Karpas-422 (cell line): Measurements from ENCODE around the gene LMO4. TPM values are rescaled to one million over a fixed set of nuclear protein-coding genes. Genes with fewer than 3 reads are reported as not detected.

Experiments used
- DNase-seq: peaks from one replicate; pipeline ENCODE4 v3.0.0-alpha.2; 2015
- H2AFZ ChIP-seq: fragments of 200-600 bp; sonication (generic); 2 replicates; pipeline ENCODE4 v1.6.1; 2014; ENCODE audit warnings: antibody characterized with exemption, low read length, mixed read lengths
- H3K27ac ChIP-seq: fragments of 200-600 bp; sonication (generic); 2 replicates; pipeline ENCODE4 v1.5.1; 2014; ENCODE audit warnings: mild to moderate bottlenecking, low read length, moderate library complexity
- H3K27me3 ChIP-seq: fragments of 200-600 bp; sonication (generic); 2 replicates; pipeline ENCODE4 v1.6.1; 2014; ENCODE audit warnings: low read length, mixed read lengths
- H3K36me3 ChIP-seq: fragments of 200-600 bp; sonication (generic); 2 replicates; pipeline ENCODE4 v1.6.1; 2014; ENCODE audit warnings: low read length, mixed read lengths; ENCODE audit not compliant: insufficient read depth
- H3K4me1 ChIP-seq: fragments of 200-600 bp; sonication (generic); 2 replicates; pipeline ENCODE4 v1.6.1; 2014; ENCODE audit warnings: mild to moderate bottlenecking, low read length, mixed read lengths
- H3K4me2 ChIP-seq: fragments of 200-600 bp; sonication (generic); 2 replicates; pipeline ENCODE4 v1.6.1; 2014; ENCODE audit warnings: low read length, low read depth, mild to moderate bottlenecking; ENCODE audit not compliant: poor library complexity, severe bottlenecking
- H3K4me3 ChIP-seq: fragments of 200-600 bp; sonication (generic); 2 replicates; pipeline ENCODE4 v1.5.1; 2014; ENCODE audit warnings: mild to moderate bottlenecking, antibody characterized with exemption, low read length, mixed read lengths
- H3K79me2 ChIP-seq: fragments of 200-600 bp; sonication (generic); 2 replicates; pipeline ENCODE4 v1.6.1; 2014; ENCODE audit warnings: mild to moderate bottlenecking, low read length, mixed read lengths
- H3K9ac ChIP-seq: fragments of 200-600 bp; sonication (generic); 2 replicates; pipeline ENCODE4 v1.6.0; 2014; ENCODE audit warnings: low read length
- H3K9me2 ChIP-seq: fragments of 200-600 bp; sonication (generic), shearing (Covaris generic); replicated peaks from 2 replicates; pipeline ENCODE4 v1.6.0; 2014; ENCODE audit warnings: mild to moderate bottlenecking, low read length, moderate library complexity; ENCODE audit not compliant: insufficient read depth
- H3K9me3 ChIP-seq: fragments of 300-700, 200-600 bp; sonication (generic); 2 replicates; pipeline ENCODE4 v1.6.1; 2014; ENCODE audit warnings: low read length, mixed read lengths
- H4K20me1 ChIP-seq: fragments of 200-600 bp; sonication (generic); 2 replicates; pipeline ENCODE4 v1.6.1; 2014; ENCODE audit warnings: mild to moderate bottlenecking, antibody characterized with exemption, low read length, low read depth; ENCODE audit not compliant: insufficient read depth
- total RNA-seq: library from RNA; depleted of rRNA; stranded (reverse); fragments of >200 nt; shearing (Covaris generic); gene quantifications from 2 replicates; pipeline ENCODE4 v1.2.3, GENCODE V29; 2014; ENCODE audit warnings: low replicate concordance; rRNA removed

Gene LMO4, protein sequence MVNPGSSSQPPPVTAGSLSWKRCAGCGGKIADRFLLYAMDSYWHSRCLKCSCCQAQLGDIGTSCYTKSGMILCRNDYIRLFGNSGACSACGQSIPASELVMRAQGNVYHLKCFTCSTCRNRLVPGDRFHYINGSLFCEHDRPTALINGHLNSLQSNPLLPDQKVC
- 26.4 and 45.8 TPM in 2 replicates for total RNA-seq

DNA sequence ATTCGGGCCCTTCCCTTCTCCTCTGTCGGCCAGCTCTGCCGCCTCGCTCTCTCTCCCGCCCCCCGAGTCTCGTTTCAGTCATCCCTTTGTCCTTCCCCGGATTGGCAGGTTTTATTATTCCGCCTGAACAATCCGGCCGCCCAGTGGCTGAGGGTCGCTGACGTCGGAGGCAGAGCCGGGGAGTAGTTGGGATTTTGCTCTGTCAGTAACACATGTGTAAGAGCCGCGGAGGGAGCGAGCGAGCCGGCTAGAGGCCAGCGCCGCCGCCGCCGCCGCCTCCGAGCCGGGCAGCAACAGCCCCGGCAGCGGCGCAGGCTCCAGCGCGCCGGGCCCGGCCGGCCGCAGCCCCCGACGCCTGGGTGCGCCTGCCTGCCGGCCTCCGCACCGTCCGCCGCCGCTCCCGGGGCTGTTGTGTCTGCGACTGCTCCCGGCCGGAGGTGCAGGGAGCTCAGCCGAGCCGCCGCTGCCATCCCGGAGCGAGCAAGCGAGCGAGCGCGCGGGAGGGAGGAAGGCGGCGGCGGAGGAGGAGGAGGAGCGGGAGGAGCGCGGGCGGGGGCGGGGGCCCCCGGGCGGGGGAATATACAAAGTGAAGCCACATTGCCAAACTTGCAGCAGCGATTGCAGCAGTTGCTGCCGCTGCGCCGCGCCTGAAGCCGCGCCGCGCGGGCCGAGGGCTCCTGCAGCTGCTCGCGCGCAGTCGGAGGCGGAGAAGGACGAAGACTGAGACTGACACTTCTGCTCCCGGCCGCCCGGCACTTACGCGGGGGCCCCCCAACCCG is at the start of gene LMO4:
LMO4 (plus strand) TSS at position 609 of the 779 bp plus-strand sequence. CDS start 3,136 bp downstream, outside the sequence.
- Histone ChIP-seq H3K9me2 (no peaks in the 10 kb centered on the region), H3K27ac (peak within 1 kb of the TSS; percentile 71), H3K27me3 (no peaks in the 10 kb centered on the region), H2AFZ (peak within 1 kb of the TSS; percentile 96), H3K79me2 (no peaks in the 10 kb centered on the region), H3K9me3 (no peaks in the 10 kb centered on the region), H3K4me1 (peaks cover 48% of the 10 kb centered on the region), H3K4me3 (peak within 1 kb of the TSS; percentile 83), H3K4me2 (peak within 1 kb of the TSS; percentile 93), H4K20me1 (peaks cover 11% of the 10 kb centered on the region; the same call in 1 of the 2 replicates), H3K36me3 (no peaks in the 10 kb centered on the region), H3K9ac (peak within 1 kb of the TSS; percentile 84)
- DNase-seq = peak; percentile 97

DNA sequence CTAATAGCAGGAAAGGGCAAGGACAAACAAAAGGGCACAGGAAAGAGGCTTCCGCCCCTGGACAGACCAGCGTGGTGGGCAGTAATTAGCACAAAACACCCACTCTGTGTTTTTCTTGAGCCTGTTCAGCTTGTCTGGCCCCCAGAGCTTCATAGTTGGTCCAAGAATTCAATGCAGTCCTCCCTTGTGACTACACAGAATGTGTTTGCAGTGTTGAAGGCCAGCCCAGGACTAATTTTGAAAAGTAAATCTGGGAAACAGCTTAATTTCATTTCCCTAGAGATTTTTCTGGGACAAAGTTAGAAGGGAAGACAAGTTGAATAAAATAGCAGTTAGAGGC is 49.2 kb upstream of the LMO4 start:
- H3K4me1 ChIP-seq = no peaks in the 10 kb centered on the region
- H2AFZ ChIP-seq = no peak overlapping the region
- H3K9ac ChIP-seq = no peak overlapping the region
- no peak overlapping the region for H3K4me3 ChIP-seq
- H3K4me2 ChIP-seq = no peak overlapping the region
- no peaks in the 10 kb centered on the region for H3K9me3 ChIP-seq
- no peak for DNase-seq
- H3K27me3 ChIP-seq = no peaks in the 10 kb centered on the region
- no peaks in the 10 kb centered on the region for H3K79me2 ChIP-seq
- no peaks in the 10 kb centered on the region for H3K9me2 ChIP-seq
- H3K36me3 ChIP-seq = no peaks in the 10 kb centered on the region
- no peaks in the 10 kb centered on the region for H4K20me1 ChIP-seq
- no peak overlapping the region for H3K27ac ChIP-seq

DNA sequence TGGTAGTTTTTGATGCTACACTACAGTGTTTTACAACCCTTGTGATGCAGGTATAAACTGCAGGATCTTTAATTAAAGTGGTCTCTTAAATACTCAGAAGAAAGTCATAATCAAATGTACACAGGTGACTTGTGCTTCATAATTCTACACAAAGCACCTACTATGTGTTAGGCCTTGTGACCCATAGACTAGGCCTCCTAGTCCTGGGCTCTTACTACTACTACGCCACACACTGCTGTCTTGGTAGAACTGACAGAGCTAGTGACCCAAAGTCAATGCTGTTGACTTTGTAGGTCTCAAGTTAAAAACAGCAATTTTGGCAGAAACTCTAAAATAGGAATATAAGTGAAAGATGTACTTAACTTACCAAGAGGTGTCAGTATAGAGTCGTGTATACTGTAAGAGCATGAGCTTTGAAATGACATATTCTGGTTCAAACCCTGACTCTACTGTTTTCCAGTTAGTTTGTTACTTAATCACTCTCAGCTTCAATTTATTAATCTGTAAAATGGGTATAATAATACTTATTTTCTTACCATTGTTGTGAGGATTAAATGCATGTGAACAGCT is 48.6 kb upstream of the LMO4 start:
- Histone ChIP-seq H2AFZ (no peak overlapping the region), H3K4me1 (no peaks in the 10 kb centered on the region), H3K9me3 (no peaks in the 10 kb centered on the region), H3K4me2 (no peak overlapping the region), H3K9me2 (no peaks in the 10 kb centered on the region), H3K36me3 (no peaks in the 10 kb centered on the region), H4K20me1 (no peaks in the 10 kb centered on the region), H3K9ac (no peak overlapping the region), H3K4me3 (no peak overlapping the region), H3K79me2 (no peaks in the 10 kb centered on the region), H3K27me3 (no peaks in the 10 kb centered on the region), H3K27ac (no peak overlapping the region)
- DNase-seq = peak; percentile 63

DNA sequence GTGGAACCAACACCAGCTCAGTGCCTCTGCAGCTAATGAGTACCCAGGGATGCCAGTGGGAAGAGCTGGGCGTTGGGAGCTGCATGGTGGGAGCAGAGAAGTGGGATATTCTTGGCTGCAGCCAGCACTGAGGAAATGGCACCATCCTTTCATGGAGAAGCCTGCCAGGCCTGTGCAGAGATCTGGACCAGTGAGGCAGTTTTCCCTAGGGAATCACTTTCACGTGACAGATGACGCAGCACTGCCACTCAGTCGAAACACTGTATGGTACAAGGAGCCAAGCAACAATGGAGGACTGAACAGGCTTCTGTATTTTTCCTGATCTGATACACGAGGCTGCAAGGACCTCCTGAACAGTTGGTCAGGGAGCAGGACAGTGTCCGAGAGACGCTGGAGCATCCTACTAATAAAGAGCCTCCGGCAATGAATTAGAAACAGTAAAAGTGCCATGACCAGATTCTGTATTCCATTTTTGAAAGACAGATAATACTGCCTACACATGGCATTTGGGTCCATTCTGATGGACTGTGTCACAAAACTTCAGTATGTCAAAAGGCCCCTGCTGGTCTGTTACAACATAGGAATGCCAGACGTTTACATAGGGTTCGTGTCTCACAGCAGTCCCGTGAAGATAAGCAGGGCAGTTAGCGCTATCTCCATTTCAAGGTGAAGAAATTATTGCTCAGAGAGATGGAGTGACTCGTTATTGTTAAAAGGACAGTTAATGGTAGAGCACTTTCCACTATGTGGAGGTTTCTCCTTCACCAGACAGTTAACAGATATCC is 44.0 kb upstream of the LMO4 start:
- DNase-seq = no peak
- H3K27me3 ChIP-seq = no peaks in the 10 kb centered on the region
- no peaks in the 10 kb centered on the region for H4K20me1 ChIP-seq
- no peak overlapping the region for H3K9ac ChIP-seq
- H3K27ac ChIP-seq = no peak overlapping the region
- H2AFZ ChIP-seq = no peak overlapping the region
- H3K36me3 ChIP-seq = no peaks in the 10 kb centered on the region
- H3K9me3 ChIP-seq = no peaks in the 10 kb centered on the region
- H3K4me1 ChIP-seq = no peaks in the 10 kb centered on the region
- no peaks in the 10 kb centered on the region for H3K79me2 ChIP-seq
- no peak overlapping the region for H3K4me2 ChIP-seq
- H3K4me3 ChIP-seq = no peak overlapping the region
- no peaks in the 10 kb centered on the region for H3K9me2 ChIP-seq

DNA sequence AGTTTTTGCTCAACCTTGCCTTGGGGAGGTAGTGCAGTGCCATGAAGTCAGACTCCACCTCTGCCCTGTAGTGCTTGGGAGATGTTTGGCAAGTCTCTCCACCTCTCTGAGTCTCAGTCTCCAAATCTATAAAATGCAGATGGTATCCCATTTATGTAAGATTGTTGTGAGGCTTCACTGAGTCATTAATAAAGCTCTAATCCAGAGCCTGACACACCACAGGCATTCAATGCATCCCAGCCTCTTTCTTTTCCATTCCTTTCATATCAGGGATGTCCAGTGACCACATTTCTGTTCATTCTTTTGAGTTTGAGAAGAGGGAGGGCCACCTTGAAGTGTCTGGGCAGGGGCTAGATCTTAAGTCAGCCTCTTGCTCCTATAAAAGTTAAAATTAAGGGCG is 37.6 kb upstream of the LMO4 start:
- Histone ChIP-seq H3K27ac (no peak overlapping the region), H3K36me3 (no peaks in the 10 kb centered on the region), H3K9me3 (no peaks in the 10 kb centered on the region), H3K4me1 (no peaks in the 10 kb centered on the region), H3K27me3 (no peaks in the 10 kb centered on the region), H3K9ac (no peak overlapping the region), H2AFZ (no peak overlapping the region), H3K79me2 (no peaks in the 10 kb centered on the region), H3K4me3 (no peak overlapping the region), H3K4me2 (no peak overlapping the region), H4K20me1 (no peaks in the 10 kb centered on the region), H3K9me2 (no peaks in the 10 kb centered on the region)
- no peak for DNase-seq

DNA sequence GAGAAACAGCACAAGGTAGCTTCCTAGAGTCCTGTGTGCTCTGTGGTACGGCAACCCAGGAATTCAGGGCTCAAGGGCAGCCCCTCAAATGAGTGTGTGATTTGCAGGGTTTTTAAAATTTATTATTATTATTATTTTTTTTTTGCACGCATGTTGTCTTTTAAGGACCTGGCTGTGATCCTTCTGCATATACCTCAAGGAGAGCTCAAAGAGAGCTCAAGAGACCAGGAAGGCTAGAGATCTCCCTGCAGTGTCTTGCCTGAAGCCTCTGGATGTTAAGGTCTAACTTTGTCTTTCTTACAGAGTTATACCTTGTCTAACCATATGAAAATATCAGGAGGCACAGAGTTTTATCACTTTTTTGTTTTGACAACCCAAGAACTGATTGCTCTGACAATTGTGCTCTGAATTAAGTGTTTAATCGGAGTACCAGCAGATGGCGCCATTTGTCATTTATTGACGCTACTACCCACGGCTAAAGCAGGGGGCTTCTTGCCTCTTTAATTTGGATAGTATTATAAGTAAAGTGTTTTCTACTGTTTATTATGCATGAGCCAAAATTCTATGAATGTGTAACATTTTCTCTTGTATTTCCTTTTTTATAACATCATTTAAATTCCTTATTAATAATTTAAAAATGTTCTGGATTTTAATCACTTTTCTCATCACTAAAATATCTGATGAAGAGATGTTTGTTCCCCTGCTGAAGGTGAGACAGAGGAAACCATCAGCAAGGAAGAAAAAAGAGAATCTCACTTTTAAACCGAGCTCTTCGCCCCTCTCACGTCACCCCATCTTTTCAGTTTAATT is 35.8 kb upstream of the LMO4 start:
- Histone ChIP-seq H3K9ac (no peak overlapping the region), H3K79me2 (no peaks in the 10 kb centered on the region), H3K9me2 (no peaks in the 10 kb centered on the region), H3K4me2 (no peak overlapping the region), H3K27ac (no peak overlapping the region), H3K36me3 (no peaks in the 10 kb centered on the region), H3K4me3 (no peak overlapping the region), H3K4me1 (no peaks in the 10 kb centered on the region), H4K20me1 (no peaks in the 10 kb centered on the region), H3K9me3 (no peaks in the 10 kb centered on the region), H2AFZ (no peak overlapping the region), H3K27me3 (no peaks in the 10 kb centered on the region)
- DNase-seq = peak; percentile 88

DNA sequence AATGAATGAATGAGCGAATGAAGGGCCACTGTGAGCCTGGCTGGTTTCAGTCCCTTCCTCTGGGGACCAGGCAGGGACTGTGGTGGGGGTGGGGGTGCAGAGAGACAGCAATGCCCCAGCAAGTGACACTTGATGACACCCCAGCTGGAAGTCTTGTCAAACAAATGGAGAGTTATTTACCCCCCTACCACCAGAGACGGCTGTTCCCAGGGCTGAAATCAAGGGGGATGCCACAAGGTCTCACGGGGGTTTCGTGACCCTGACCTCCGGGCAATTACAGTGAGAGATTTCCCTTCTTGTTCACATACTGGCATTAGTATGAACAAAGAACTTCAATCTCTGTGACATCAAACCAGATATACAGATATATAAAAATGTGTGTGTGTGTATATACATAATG is 34.0 kb upstream of the LMO4 start:
- Histone ChIP-seq H3K79me2 (no peaks in the 10 kb centered on the region), H3K9me3 (no peaks in the 10 kb centered on the region), H3K9me2 (no peaks in the 10 kb centered on the region), H3K4me1 (no peaks in the 10 kb centered on the region), H3K36me3 (no peaks in the 10 kb centered on the region), H3K9ac (no peak overlapping the region), H3K27me3 (no peaks in the 10 kb centered on the region), H4K20me1 (no peaks in the 10 kb centered on the region), H3K4me2 (no peak overlapping the region), H3K4me3 (no peak overlapping the region), H2AFZ (no peak overlapping the region), H3K27ac (no peak overlapping the region)
- no peak for DNase-seq
